ENCODE measurements around the gene MSRB2.

MSRB2 gene

GRCh38 chr10:23096802-23097549 is 1.6 kb downstream of the MSRB2 start:
- Histone ChIP-seq H3K4me3 (ENCODE audit: low read depth in 1 of 2, low read length in 2 of 2) (peak overlapping the region; percentile 74 to 86), H3K27ac (ENCODE audit: low read length) (peak overlapping the region; percentile 95), H3K4me1 (ENCODE audit: control insufficient read depth in 1 of 2, insufficient read depth in 2 of 2, low read length in 2 of 2) (peaks cover 0 to 23% of the 10 kb centered on the region in 2 donors), H3K27me3 (ENCODE audit: low read depth, low read length) (no peaks in the 10 kb centered on the region), H3K9me3 (ENCODE audit: control insufficient read depth in 1 of 2, low read length in 2 of 2) (no peaks in the 10 kb centered on the region), H3K36me3 (ENCODE audit: control insufficient read depth in 1 of 2, insufficient read depth in 2 of 2, low read length in 2 of 2) (no peaks in the 10 kb centered on the region)

- Histone ChIP-seq H3K4me3 (ENCODE audit: low read depth in 1 of 2, low read length in 2 of 2) (no peak overlapping the region), H3K9me3 (ENCODE audit: control insufficient read depth in 1 of 2, low read length in 2 of 2) (no peaks in the 10 kb centered on the region), H3K36me3 (ENCODE audit: control insufficient read depth in 1 of 2, insufficient read depth in 2 of 2, low read length in 2 of 2) (peaks cover 0 to under 1% of the 10 kb centered on the region in 2 donors), H3K27ac (ENCODE audit: low read length) (no peak overlapping the region), H3K27me3 (ENCODE audit: low read depth, low read length) (no peaks in the 10 kb centered on the region), H3K4me1 (ENCODE audit: control insufficient read depth in 1 of 2, insufficient read depth in 2 of 2, low read length in 2 of 2) (peaks cover 0 to 23% of the 10 kb centered on the region in 2 donors)
Observed at GRCh38 chr10:23099079-23099478, 3.7 kb downstream of the MSRB2 start.

- H3K4me3 ChIP-seq (ENCODE audit: low read depth in 1 of 2, low read length in 2 of 2), result no peak overlapping the region
- peaks cover 0 to 20% of the 10 kb centered on the region in 2 donors for H3K4me1 ChIP-seq (ENCODE audit: control insufficient read depth in 1 of 2, insufficient read depth in 2 of 2, low read length in 2 of 2)
- no peak overlapping the region for H3K27ac ChIP-seq (ENCODE audit: low read length)
- peaks cover 3 to 8% of the 10 kb centered on the region in 2 donors for H3K36me3 ChIP-seq (ENCODE audit: control insufficient read depth in 1 of 2, insufficient read depth in 2 of 2, low read length in 2 of 2)
- no peaks in the 10 kb centered on the region for H3K27me3 ChIP-seq (ENCODE audit: low read depth, low read length)
- no peaks in the 10 kb centered on the region for H3K9me3 ChIP-seq (ENCODE audit: control insufficient read depth in 1 of 2, low read length in 2 of 2)
Observed at GRCh38 chr10:23099816-23100215, 4.4 kb downstream of the MSRB2 start.

GRCh38 chr10:23100331-23101030 is 5.1 kb downstream of the MSRB2 start:
- no peaks in the 10 kb centered on the region for H3K27me3 ChIP-seq (ENCODE audit: low read depth, low read length)
- no peak overlapping the region for H3K4me3 ChIP-seq (ENCODE audit: low read depth in 1 of 2, low read length in 2 of 2)
- no peaks in the 10 kb centered on the region for H3K9me3 ChIP-seq (ENCODE audit: control insufficient read depth in 1 of 2, low read length in 2 of 2)
- no peak overlapping the region for H3K27ac ChIP-seq (ENCODE audit: low read length)
- peaks cover 9 to 15% of the 10 kb centered on the region in 2 donors for H3K36me3 ChIP-seq (ENCODE audit: control insufficient read depth in 1 of 2, insufficient read depth in 2 of 2, low read length in 2 of 2)
- H3K4me1 ChIP-seq (ENCODE audit: control insufficient read depth in 1 of 2, insufficient read depth in 2 of 2, low read length in 2 of 2), result peaks cover 0 to 17% of the 10 kb centered on the region in 2 donors

GRCh38 chr10:23106331-23107072 is 11.1 kb downstream of the MSRB2 start:
- Histone ChIP-seq H3K36me3 (ENCODE audit: control insufficient read depth in 1 of 2, insufficient read depth in 2 of 2, low read length in 2 of 2) (peaks cover 46 to 53% of the 10 kb centered on the region in 2 donors), H3K9me3 (ENCODE audit: control insufficient read depth in 1 of 2, low read length in 2 of 2) (no peaks in the 10 kb centered on the region), H3K4me1 (ENCODE audit: control insufficient read depth in 1 of 2, insufficient read depth in 2 of 2, low read length in 2 of 2) (no peaks in the 10 kb centered on the region), H3K27ac (ENCODE audit: low read length) (no peak overlapping the region), H3K27me3 (ENCODE audit: low read depth, low read length) (no peaks in the 10 kb centered on the region), H3K4me3 (ENCODE audit: low read depth in 1 of 2, low read length in 2 of 2) (no peak overlapping the region)

GRCh38 chr10:23110722-23111516 is 15.5 kb downstream of the MSRB2 start:
- no peak overlapping the region for H3K4me3 ChIP-seq (ENCODE audit: low read depth in 1 of 2, low read length in 2 of 2)
- H3K27me3 ChIP-seq (ENCODE audit: low read depth, low read length), result no peaks in the 10 kb centered on the region
- no peaks in the 10 kb centered on the region for H3K9me3 ChIP-seq (ENCODE audit: control insufficient read depth in 1 of 2, low read length in 2 of 2)
- H3K36me3 ChIP-seq (ENCODE audit: control insufficient read depth in 1 of 2, insufficient read depth in 2 of 2, low read length in 2 of 2), result peaks cover 61 to 62% of the 10 kb centered on the region in 2 donors
- no peaks in the 10 kb centered on the region for H3K4me1 ChIP-seq (ENCODE audit: control insufficient read depth in 1 of 2, insufficient read depth in 2 of 2, low read length in 2 of 2)
- H3K27ac ChIP-seq (ENCODE audit: low read length), result no peak overlapping the region

GRCh38 chr10:23111517-23112286 is 16.3 kb downstream of the MSRB2 start:
- Histone ChIP-seq H3K9me3 (ENCODE audit: control insufficient read depth in 1 of 2, low read length in 2 of 2) (no peaks in the 10 kb centered on the region), H3K4me1 (ENCODE audit: control insufficient read depth in 1 of 2, insufficient read depth in 2 of 2, low read length in 2 of 2) (no peaks in the 10 kb centered on the region), H3K4me3 (ENCODE audit: low read depth in 1 of 2, low read length in 2 of 2) (no peak overlapping the region), H3K36me3 (ENCODE audit: control insufficient read depth in 1 of 2, insufficient read depth in 2 of 2, low read length in 2 of 2) (peaks cover 53 to 61% of the 10 kb centered on the region in 2 donors), H3K27me3 (ENCODE audit: low read depth, low read length) (no peaks in the 10 kb centered on the region), H3K27ac (ENCODE audit: low read length) (no peak overlapping the region)

- Histone ChIP-seq H3K36me3 (ENCODE audit: control insufficient read depth in 1 of 2, insufficient read depth in 2 of 2, low read length in 2 of 2) (peaks cover 61 to 67% of the 10 kb centered on the region in 2 donors), H3K27me3 (ENCODE audit: low read depth, low read length) (no peaks in the 10 kb centered on the region), H3K9me3 (ENCODE audit: control insufficient read depth in 1 of 2, low read length in 2 of 2) (no peaks in the 10 kb centered on the region), H3K4me1 (ENCODE audit: control insufficient read depth in 1 of 2, insufficient read depth in 2 of 2, low read length in 2 of 2) (no peaks in the 10 kb centered on the region), H3K4me3 (ENCODE audit: low read depth in 1 of 2, low read length in 2 of 2) (no peak overlapping the region), H3K27ac (ENCODE audit: low read length) (no peak overlapping the region)
Observed at GRCh38 chr10:23114228-23114850, 19.0 kb downstream of the MSRB2 start.

GRCh38 chr10:23116486-23117205 is 21.3 kb downstream of the MSRB2 start:
- Histone ChIP-seq H3K4me3 (ENCODE audit: low read depth in 1 of 2, low read length in 2 of 2) (no peak overlapping the region), H3K27me3 (ENCODE audit: low read depth, low read length) (no peaks in the 10 kb centered on the region), H3K27ac (ENCODE audit: low read length) (no peak overlapping the region), H3K36me3 (ENCODE audit: control insufficient read depth in 1 of 2, insufficient read depth in 2 of 2, low read length in 2 of 2) (peaks cover 48 to 80% of the 10 kb centered on the region in 2 donors), H3K4me1 (ENCODE audit: control insufficient read depth in 1 of 2, insufficient read depth in 2 of 2, low read length in 2 of 2) (no peaks in the 10 kb centered on the region), H3K9me3 (ENCODE audit: control insufficient read depth in 1 of 2, low read length in 2 of 2) (no peaks in the 10 kb centered on the region)
